ENCODE results near the gene KLHDC4. TPM values are rescaled to one million over a fixed set of nuclear protein-coding genes. Genes with fewer than 3 reads are reported as not detected.

KLHDC4 gene
- polyA plus RNA-seq, 3 donors = 11.2 to 26.4 (median 12.6) TPM

DNA sequence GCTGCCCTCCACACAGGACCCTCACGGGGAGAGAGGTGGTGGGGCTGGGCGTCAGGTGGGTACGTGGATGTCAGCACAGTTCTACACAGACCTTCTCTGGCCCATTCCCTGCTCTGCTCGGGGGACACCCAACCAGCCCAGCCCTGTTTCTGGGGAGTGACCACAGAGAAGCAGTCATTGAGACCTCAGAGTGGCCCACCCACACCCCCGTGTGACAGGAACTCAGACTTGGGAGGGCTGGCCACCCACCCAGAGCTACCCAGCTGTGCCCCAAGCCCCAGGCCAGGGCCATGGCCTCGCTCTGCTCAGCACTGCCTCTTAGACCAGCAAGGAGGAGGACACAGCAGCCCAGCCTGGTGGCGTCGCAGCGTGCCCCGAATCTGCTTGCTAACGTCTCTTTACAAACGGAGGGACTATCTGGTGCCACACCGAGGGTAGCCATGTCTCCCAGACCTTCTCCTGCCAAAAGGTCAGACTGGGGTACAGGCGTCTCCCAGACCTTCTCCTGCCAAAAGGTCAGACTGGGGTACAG, 77.7 kb downstream of the KLHDC4 start:
- TF ChIP-seq, protein P1, sequence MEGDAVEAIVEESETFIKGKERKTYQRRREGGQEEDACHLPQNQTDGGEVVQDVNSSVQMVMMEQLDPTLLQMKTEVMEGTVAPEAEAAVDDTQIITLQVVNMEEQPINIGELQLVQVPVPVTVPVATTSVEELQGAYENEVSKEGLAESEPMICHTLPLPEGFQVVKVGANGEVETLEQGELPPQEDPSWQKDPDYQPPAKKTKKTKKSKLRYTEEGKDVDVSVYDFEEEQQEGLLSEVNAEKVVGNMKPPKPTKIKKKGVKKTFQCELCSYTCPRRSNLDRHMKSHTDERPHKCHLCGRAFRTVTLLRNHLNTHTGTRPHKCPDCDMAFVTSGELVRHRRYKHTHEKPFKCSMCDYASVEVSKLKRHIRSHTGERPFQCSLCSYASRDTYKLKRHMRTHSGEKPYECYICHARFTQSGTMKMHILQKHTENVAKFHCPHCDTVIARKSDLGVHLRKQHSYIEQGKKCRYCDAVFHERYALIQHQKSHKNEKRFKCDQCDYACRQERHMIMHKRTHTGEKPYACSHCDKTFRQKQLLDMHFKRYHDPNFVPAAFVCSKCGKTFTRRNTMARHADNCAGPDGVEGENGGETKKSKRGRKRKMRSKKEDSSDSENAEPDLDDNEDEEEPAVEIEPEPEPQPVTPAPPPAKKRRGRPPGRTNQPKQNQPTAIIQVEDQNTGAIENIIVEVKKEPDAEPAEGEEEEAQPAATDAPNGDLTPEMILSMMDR (IDR thresholded peaks at IDR 0.05) = no peak
- Mint-ChIP-seq H3K27me3 (ENCODE audit: low read depth in 3 of 3) (peaks cover 2 to 10% (median 3%) of the 10 kb centered on the region in 3 donors), H3K4me1 (no peaks in the 10 kb centered on the region), H3K36me3 (no peaks in the 10 kb centered on the region), H3K9me3 (peaks cover 0 to 1% (median 0%) of the 10 kb centered on the region in 7 donors), H3K4me3 (no peak overlapping the region), H3K27ac (no peak overlapping the region)
- H3K27ac ChIP-seq (ENCODE audit: low read depth in 1 of 2, low read length in 2 of 2) = no peak overlapping the region
- H3K9ac ChIP-seq (ENCODE audit: insufficient read depth, low read length, poor library complexity, severe bottlenecking) = no peak overlapping the region
- no peaks in the 10 kb centered on the region for H4K20me1 ChIP-seq (ENCODE audit: insufficient read depth, low read length)
- no peaks in the 10 kb centered on the region for H3K4me1 ChIP-seq (ENCODE audit: control insufficient read depth in 1 of 2, insufficient read depth in 2 of 2, low read length in 2 of 2)
- H3K79me2 ChIP-seq (ENCODE audit: insufficient read depth, low read length) = no peaks in the 10 kb centered on the region
- H3K36me3 ChIP-seq (replicated peaks in 1 of 2; ENCODE audit: control insufficient read depth in 1 of 2, insufficient read depth in 2 of 2, low read length in 2 of 2) = no peaks in the 10 kb centered on the region
- no peak for DNase-seq
- intact Hi-C loops (cut with micrococcal nuclease) = no loop called here
- no peak overlapping the region for H2AFZ ChIP-seq (ENCODE audit: insufficient read depth, low read depth, low read length, poor library complexity, severe bottlenecking)
- no peak overlapping the region for H3K4me2 ChIP-seq (replicated peaks; ENCODE audit: extremely low read depth, low read length, poor library complexity, severe bottlenecking)
- H3K9me3 ChIP-seq (replicated peaks in 1 of 2; ENCODE audit: control insufficient read depth in 1 of 2, insufficient read depth in 1 of 2, low read length in 2 of 2) = no peaks in the 10 kb centered on the region
- H3K27me3 ChIP-seq (ENCODE audit: control insufficient read depth in 2 of 2, insufficient read depth in 2 of 2, low read length in 2 of 2) = no peaks in the 10 kb centered on the region
- WGBS (ENCODE audit: insufficient coverage) = 94% methylated on average over 14 of the region's 14 CpGs
- H3K4me3 ChIP-seq (replicated peaks in 1 of 3; ENCODE audit: low read depth in 2 of 3, low read length in 3 of 3) = no peak overlapping the region

DNA sequence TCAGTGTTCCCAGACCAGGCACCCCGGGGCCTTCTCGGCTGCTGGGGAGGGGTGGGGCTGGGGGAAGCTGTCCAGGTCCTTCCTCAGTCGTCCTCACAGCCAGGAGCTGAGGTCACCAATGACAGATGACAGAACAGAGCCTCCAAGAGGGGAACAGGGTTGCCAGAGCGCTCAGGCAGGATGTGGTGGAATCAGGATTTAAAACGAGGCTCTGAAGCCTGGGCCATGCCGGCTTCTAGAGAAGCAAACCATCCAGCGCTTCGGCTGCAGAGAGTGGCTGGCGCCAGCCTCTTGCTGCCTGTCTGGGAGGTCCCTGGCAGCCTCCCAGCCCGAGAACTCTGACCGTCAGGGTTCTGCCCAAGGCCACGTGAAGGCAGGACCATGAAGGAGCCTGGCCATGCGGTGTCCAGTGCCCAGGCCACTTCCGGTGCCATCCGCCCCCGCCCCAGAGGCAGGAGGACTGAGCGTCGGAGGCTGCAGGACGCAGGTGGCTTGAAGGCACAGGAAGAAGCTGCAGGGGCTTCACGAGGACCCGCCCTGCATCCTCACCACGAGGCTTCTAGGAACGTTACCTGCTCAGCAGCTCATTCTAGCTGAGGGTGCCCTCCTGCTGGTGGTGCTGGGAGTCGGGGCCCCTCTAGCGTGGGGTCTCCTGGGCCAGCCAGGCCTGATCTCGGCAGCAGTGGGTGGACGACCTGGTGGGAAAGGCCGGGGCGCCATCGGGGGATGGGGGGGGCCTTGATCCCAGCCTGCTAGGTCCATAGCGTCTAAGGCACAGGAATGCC, 78.5 kb downstream of the KLHDC4 start:
- peaks cover 1 to 10% (median 2%) of the 10 kb centered on the region in 3 donors for H3K27me3 Mint-ChIP-seq (ENCODE audit: low read depth in 3 of 3)
- H3K4me1 ChIP-seq (ENCODE audit: control insufficient read depth in 1 of 2, insufficient read depth in 2 of 2, low read length in 2 of 2) = peaks cover under 1 to 2% of the 10 kb centered on the region in 2 donors
- H4K20me1 ChIP-seq (ENCODE audit: insufficient read depth, low read length) = no peaks in the 10 kb centered on the region
- no peak overlapping the region for H3K4me2 ChIP-seq (replicated peaks; ENCODE audit: extremely low read depth, low read length, poor library complexity, severe bottlenecking)
- no peaks in the 10 kb centered on the region for H3K9me3 ChIP-seq (replicated peaks in 1 of 2; ENCODE audit: control insufficient read depth in 1 of 2, insufficient read depth in 1 of 2, low read length in 2 of 2)
- 61% methylated on average over 24 of the region's 31 CpGs for WGBS (ENCODE audit: insufficient coverage)
- TF ChIP-seq, protein P1 (IDR thresholded peaks at IDR 0.05) = no peak
- no peaks in the 10 kb centered on the region for H3K36me3 ChIP-seq (replicated peaks in 1 of 2; ENCODE audit: control insufficient read depth in 1 of 2, insufficient read depth in 2 of 2, low read length in 2 of 2)
- no peak overlapping the region for H3K4me3 ChIP-seq (replicated peaks in 1 of 3; ENCODE audit: low read depth in 2 of 3, low read length in 3 of 3)
- no peak overlapping the region for H3K4me3 Mint-ChIP-seq
- no peak for DNase-seq
- H3K27me3 ChIP-seq (ENCODE audit: control insufficient read depth in 2 of 2, insufficient read depth in 2 of 2, low read length in 2 of 2) = no peaks in the 10 kb centered on the region
- no peak overlapping the region for H2AFZ ChIP-seq (ENCODE audit: insufficient read depth, low read depth, low read length, poor library complexity, severe bottlenecking)
- peaks cover 0 to 1% (median 0%) of the 10 kb centered on the region in 7 donors for H3K9me3 Mint-ChIP-seq
- peak overlapping the region; percentile 8 for H3K9ac ChIP-seq (ENCODE audit: insufficient read depth, low read length, poor library complexity, severe bottlenecking)
- intact Hi-C loops (cut with micrococcal nuclease) = no loop called here
- H3K36me3 Mint-ChIP-seq = no peaks in the 10 kb centered on the region
- peaks cover 3% of the 10 kb centered on the region for H3K4me1 Mint-ChIP-seq
- H3K27ac Mint-ChIP-seq = no peak overlapping the region
- H3K79me2 ChIP-seq (ENCODE audit: insufficient read depth, low read length) = no peaks in the 10 kb centered on the region
- H3K27ac ChIP-seq (ENCODE audit: low read depth in 1 of 2, low read length in 2 of 2) = no peak overlapping the region

All from CD14-positive monocyte (primary cell).